IMR-90 (cell line): ENCODE data around the gene MND1. TPM values are rescaled to one million over a fixed set of nuclear protein-coding genes. Genes with fewer than 3 reads are reported as not detected.

ENCODE experiments used
- ATAC-seq: fragments of 200-7000 bp; cut with Tn5 transposase; 2 replicates; pipeline ENCODE4 v1.9.1; 2020; ENCODE audit warnings: low read depth, mild to moderate bottlenecking, moderate library complexity
- BruUV-seq: library from RNA; stranded (reverse); fragments of 400-500 nt; replicated peaks from 2 replicates; lab custom pipeline; 2021; lab: Mats Ljungman, UMichigan
- CTCF ChIA-PET: fragments of 300-600 bp; formaldehyde crosslinking; extraction: SDS; loops from one replicate; lab custom pipeline; 2021; ENCODE audit warnings: antibody characterized with exemption; lab: Yijun Ruan, JAX
- POLR2A ChIA-PET: fragments of 300-600 bp; sonication (Branson Sonifier 250); formaldehyde crosslinking; loops from one replicate; lab custom pipeline; 2022; ENCODE audit warnings: antibody characterized with exemption; ENCODE audit not compliant: unreplicated experiment; lab: Charles Lee
- DNase-seq: peaks from one replicate; pipeline ENCODE4 v3.0.0; 2013
- H2AFZ ChIP-seq: replicated peaks from 2 replicates; pipeline ENCODE3; 2013; ENCODE audit warnings: low read length, mild to moderate bottlenecking; ENCODE audit not compliant: poor library complexity
- H2AK5ac ChIP-seq: 2 replicates; pipeline ENCODE4 v1.6.1; 2013; ENCODE audit warnings: low read depth, low read length, inconsistent platforms
- H2AK9ac ChIP-seq: replicated peaks from 2 replicates; pipeline ENCODE3; 2013; ENCODE audit warnings: mild to moderate bottlenecking, low read depth, low read length, moderate library complexity; ENCODE audit not compliant: poor library complexity
- H2BK120ac ChIP-seq: 2 replicates; pipeline ENCODE4 v1.6.1; 2013; ENCODE audit warnings: low read depth, low read length, inconsistent platforms
- H2BK15ac ChIP-seq: 3 replicates; pipeline ENCODE4 v1.6.1; 2013; ENCODE audit warnings: low read depth, low read length, inconsistent platforms
- H2BK20ac ChIP-seq: 2 replicates; pipeline ENCODE4 v1.6.1; 2013; ENCODE audit warnings: low read depth, mild to moderate bottlenecking, inconsistent platforms, low read length, moderate library complexity
- H2BK5ac ChIP-seq: 2 replicates; pipeline ENCODE4 v1.6.1; 2013; ENCODE audit warnings: mild to moderate bottlenecking, low read depth, low read length, inconsistent platforms; ENCODE audit not compliant: poor library complexity, severe bottlenecking
- H3K14ac ChIP-seq: replicated peaks from 2 replicates; pipeline ENCODE4 v1.6.1; 2013; ENCODE audit warnings: low read depth, low read length, inconsistent platforms
- H3K18ac ChIP-seq: 2 replicates; pipeline ENCODE4 v1.6.1; 2013; ENCODE audit warnings: low read depth, low read length, control low read depth
- H3K23ac ChIP-seq: 2 replicates; pipeline ENCODE4 v1.6.1; 2013; ENCODE audit warnings: low read depth, low read length, inconsistent platforms
- H3K27ac ChIP-seq: 2 replicates; pipeline ENCODE4 v1.5.1; 2013; ENCODE audit warnings: mild to moderate bottlenecking, control low read depth, low read length; ENCODE audit not compliant: insufficient read depth
- H3K27me3 ChIP-seq: 2 replicates; pipeline ENCODE4 v1.6.1; 2013; ENCODE audit warnings: low read length; ENCODE audit not compliant: control insufficient read depth, insufficient read depth
- H3K36me3 ChIP-seq: 2 replicates; pipeline ENCODE4 v1.6.1; 2013; ENCODE audit warnings: low read length, mixed read lengths; ENCODE audit not compliant: control insufficient read depth, insufficient read depth
- H3K4ac ChIP-seq: 2 replicates; pipeline ENCODE4 v1.6.1; 2013; ENCODE audit warnings: low read depth, low read length, inconsistent platforms
- H3K4me1 ChIP-seq: 2 replicates; pipeline ENCODE4 v1.6.1; 2013; ENCODE audit warnings: low read length, mixed read lengths; ENCODE audit not compliant: control insufficient read depth, insufficient read depth
- H3K4me2 ChIP-seq: 2 replicates; pipeline ENCODE4 v1.6.1; 2013; ENCODE audit warnings: low read depth, mild to moderate bottlenecking, control low read depth, low read length, moderate library complexity
- H3K4me3 ChIP-seq: 2 replicates; pipeline ENCODE4 v1.5.1; 2013; ENCODE audit warnings: low read depth, mild to moderate bottlenecking, control low read depth, low read length, moderate library complexity; ENCODE audit not compliant: insufficient read depth
- H3K56ac ChIP-seq: 2 replicates; pipeline ENCODE4 v1.6.1; 2013; ENCODE audit warnings: low read length, inconsistent platforms; ENCODE audit not compliant: insufficient read depth; ENCODE audit errors: extremely low read depth
- H3K79me1 ChIP-seq, 2 experiments: 2 replicates each; pipeline ENCODE4 v1.6.1; 2013; ENCODE audit warnings: low read length in 2 of 2, inconsistent platforms in 1 of 2, low read depth in 1 of 2
- H3K9ac ChIP-seq: 2 replicates; pipeline ENCODE4 v1.6.1; 2013; ENCODE audit warnings: low read depth, low read length, control low read depth
- H3K9me1 ChIP-seq: 2 replicates; pipeline ENCODE4 v1.6.1; 2013; ENCODE audit warnings: low read length, inconsistent platforms; ENCODE audit not compliant: insufficient read depth
- H3K9me3 ChIP-seq: 2 replicates; pipeline ENCODE4 v1.6.1; 2013; ENCODE audit warnings: low read length; ENCODE audit not compliant: control insufficient read depth, insufficient read depth
- H4K20me1 ChIP-seq: 2 replicates; pipeline ENCODE4 v1.6.1; 2013; ENCODE audit warnings: low read length, inconsistent platforms; ENCODE audit not compliant: insufficient read depth
- H4K5ac ChIP-seq: 2 replicates; pipeline ENCODE4 v1.6.1; 2013; ENCODE audit warnings: mild to moderate bottlenecking, low read depth, low read length, control low read depth
- H4K8ac ChIP-seq, 2 experiments: 2 replicates each; pipeline ENCODE4 v1.6.1; 2013; ENCODE audit warnings: low read depth in 2 of 2, low read length in 2 of 2, control low read depth in 1 of 2, inconsistent platforms in 1 of 2
- H4K91ac ChIP-seq: 2 replicates; pipeline ENCODE4 v1.6.1; 2013; ENCODE audit warnings: low read depth, low read length, inconsistent platforms; ENCODE audit not compliant: insufficient read depth
- BHLHE40 ChIP-seq: fragments of 150-350 bp; IDR thresholded peaks from 2 replicates; pipeline ENCODE4 v1.6.1; 2016; ENCODE audit warnings: mild to moderate bottlenecking, low read depth, low read length
- MXI1 ChIP-seq: IDR thresholded peaks from 2 replicates; pipeline ENCODE4 v1.6.1; 2012; ENCODE audit warnings: low read depth, mild to moderate bottlenecking, low read length, moderate library complexity, borderline replicate concordance
- WGBS, 2 experiments: methylation state at CpG; one replicate each; pipeline versions ENCODE4 v1.1.5 to v1.1.7; 2013; ENCODE audit warnings: missing lambda C conversion rate in 2 of 2; ENCODE audit not compliant: insufficient read length in 1 of 2; ENCODE audit errors: extremely low coverage in 2 of 2; 5-methylcytosine and 5-hydroxymethylcytosine counted together
- dilution Hi-C: fragments of 300-500 bp; cut with HindIII; formaldehyde crosslinking; loops from one replicate; pipeline ENCODE4 v1.14.3; 2018; ENCODE audit warnings: low sequenced_read_pairs; ENCODE audit not compliant: unreplicated experiment
- in situ Hi-C: fragments of 300-500 bp; cut with MboI; formaldehyde crosslinking; loops from 3 replicates; pipeline ENCODE4 v1.14.3; 2019; ENCODE audit warnings: low sequenced_read_pairs, inconsistent platforms, mixed read lengths
- intact Hi-C: fragments of 100-400 bp; cut with micrococcal nuclease; formaldehyde crosslinking; loops from 2 replicates; pipeline ENCODE4 v1.10.0; 2022
- polyA plus RNA-seq, 3 experiments: library from polyadenylated mRNA; depleted of rRNA; stranded (reverse); fragments of >200 nt; gene quantifications; 2 replicates each; pipeline ENCODE4 v1.2.3, GENCODE V29; 2012; ENCODE audit warnings: low replicate concordance in 1 of 3
- total RNA-seq: library from RNA; depleted of rRNA; stranded (reverse); fragments of >200 nt; gene quantifications from 2 replicates; pipeline ENCODE4 v1.2.3, GENCODE V29; 2012
- TF ChIP-seq, protein P1 (sequence below): fragments of 150-350 bp; IDR thresholded peaks from 2 replicates; pipeline ENCODE4 v1.6.1; 2017; ENCODE audit warnings: mild to moderate bottlenecking, antibody characterized with exemption, low read length, low read depth

MND1 gene
- total and polyA plus RNA-seq, 2 of the 4 experiments (the other 2 are of a cell fraction): 0.36 to 3.5 TPM

DNA sequence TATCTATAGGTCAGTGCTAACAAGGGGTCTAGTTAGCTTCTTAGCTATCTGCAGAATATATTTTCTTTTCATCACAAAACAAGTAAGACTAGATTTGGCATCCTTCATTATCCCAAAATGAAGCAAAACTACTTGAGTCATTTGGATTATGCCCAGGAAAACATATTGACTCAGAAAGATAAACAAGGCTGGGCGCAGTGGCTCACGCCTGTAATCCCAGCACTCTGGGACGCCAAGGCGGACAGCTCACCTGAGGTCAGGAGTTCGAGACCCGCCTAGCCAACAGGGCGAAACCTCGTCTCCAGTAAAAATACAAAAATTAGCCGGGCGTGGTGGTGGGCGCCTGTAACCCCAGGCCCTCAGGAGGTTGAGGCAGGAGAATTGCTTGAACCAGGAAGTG lies 18.0 kb upstream of the MND1 start:
- dilution Hi-C loops (no loop called here), in situ Hi-C loops (no loop called here), intact Hi-C loops (loop anchor here (10.0 kb wide), 1 partner anchor 482 kb away; no protein-coding TSS in a partner anchor)
- H3K27me3 ChIP-seq: no peaks in the 10 kb centered on the region
- no peak overlapping the region for H2AFZ ChIP-seq
- H2AK5ac ChIP-seq: no peak overlapping the region
- H3K4ac ChIP-seq: no peak overlapping the region
- no peak for TF ChIP-seq MXI1
- TF ChIP-seq BHLHE40: 0 out of 2 replicates have a peak, but pooled peaks have one; percentile 9
- TF ChIP-seq, protein P1, sequence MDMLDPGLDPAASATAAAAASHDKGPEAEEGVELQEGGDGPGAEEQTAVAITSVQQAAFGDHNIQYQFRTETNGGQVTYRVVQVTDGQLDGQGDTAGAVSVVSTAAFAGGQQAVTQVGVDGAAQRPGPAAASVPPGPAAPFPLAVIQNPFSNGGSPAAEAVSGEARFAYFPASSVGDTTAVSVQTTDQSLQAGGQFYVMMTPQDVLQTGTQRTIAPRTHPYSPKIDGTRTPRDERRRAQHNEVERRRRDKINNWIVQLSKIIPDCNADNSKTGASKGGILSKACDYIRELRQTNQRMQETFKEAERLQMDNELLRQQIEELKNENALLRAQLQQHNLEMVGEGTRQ: no peak
- ChIA-PET POLR2A (no interaction called here), CTCF (no interaction called here)
- DNase-seq (peak; percentile 17), ATAC-seq (no peak)
- WGBS, 2 experiments: 73% methylated on average over 3 of the region's 11 CpGs; no CpG with 5 or more reads in 1 of the 2 experiments
- no peak overlapping the region for H3K23ac ChIP-seq
- no peak overlapping the region for H4K8ac ChIP-seq
- no peak overlapping the region for H2BK15ac ChIP-seq
- H2BK5ac ChIP-seq: no peak overlapping the region
- H3K4me3 ChIP-seq: no peak overlapping the region
- no peak overlapping the region for H2BK120ac ChIP-seq
- H4K91ac ChIP-seq: no peak overlapping the region
- H3K18ac ChIP-seq: no peak overlapping the region
- H3K4me2 ChIP-seq: no peak overlapping the region
- H3K9ac ChIP-seq: no peak overlapping the region
- no peak overlapping the region for H4K5ac ChIP-seq
- no peak overlapping the region for H2BK20ac ChIP-seq
- no peaks in the 10 kb centered on the region for H4K20me1 ChIP-seq
- H3K14ac ChIP-seq: no peak overlapping the region
- BruUV-seq: no TSS peak
- no peaks in the 10 kb centered on the region for H3K79me1 ChIP-seq
- no peak overlapping the region for H3K56ac ChIP-seq
- no peak overlapping the region for H2AK9ac ChIP-seq
- no peaks in the 10 kb centered on the region for H3K9me3 ChIP-seq
- H3K4me1 ChIP-seq: no peaks in the 10 kb centered on the region
- H3K36me3 ChIP-seq: peaks cover 9% of the 10 kb centered on the region; the same call in 1 of the 2 replicates
- H3K9me1 ChIP-seq: no peaks in the 10 kb centered on the region
- no peak overlapping the region for H3K27ac ChIP-seq
